ENCODE measurements around the gene ANKRD26.

- TF ChIP-seq CTCF (IDR thresholded peaks at IDR 0.05), result no peak
- no peak for TF ChIP-seq POLR2A (IDR thresholded peaks at IDR 0.05)
Measured at GRCh38 chr10:27020243-27020642, 80.1 kb downstream of the ANKRD26 start.

All from testis (tissue), 2 donors.